SK-N-SH (cell line): ENCODE measurements around the gene IGDCC3. TPM values are rescaled to one million over a fixed set of nuclear protein-coding genes. Genes with fewer than 3 reads are reported as not detected.

ENCODE experiments used
- CTCF ChIA-PET: fragments of 300-600, 350-600 bp; formaldehyde crosslinking; extraction: SDS; loops from one replicate; lab custom pipeline; 2021; lab: Yijun Ruan, JAX
- POLR2A ChIA-PET: fragments of 350-600 bp; sonication (Branson Sonifier 250); formaldehyde crosslinking; extraction: SDS; loops from one replicate; lab custom pipeline; 2020; ENCODE audit warnings: antibody characterized with exemption, inconsistent platforms; lab: Yijun Ruan, JAX
- DNase-seq: peaks from one replicate; pipeline ENCODE4 v3.0.0; 2012
- H2AFZ ChIP-seq: fragments of 200-600 bp; sonication (generic); 2 replicates; pipeline ENCODE4 v1.8.1; 2016; ENCODE audit warnings: antibody characterized with exemption, mild to moderate bottlenecking, low read depth
- H3F3A ChIP-seq: fragments of 200-600 bp; sonication (generic); replicated peaks from 2 replicates; pipeline ENCODE3; 2016; ENCODE audit warnings: antibody characterized with exemption, mild to moderate bottlenecking; ENCODE audit not compliant: insufficient read depth
- H3K27ac ChIP-seq, 2 experiments: fragments of 200-500 bp in 1 of 2; fragments of 200-600 bp in 1 of 2; sonication (Bioruptor generic) in 1 of 2; sonication (generic), shearing (Covaris generic) in 1 of 2; 2 replicates each; pipeline versions ENCODE4 v1.5.1 to v1.6.1; 2014 to 2016; ENCODE audit warnings: low read depth in 2 of 2, inconsistent platforms in 1 of 2, low read length in 1 of 2, mild to moderate bottlenecking in 1 of 2, mixed read lengths in 1 of 2
- H3K27me3 ChIP-seq: fragments of 200-600 bp; sonication (generic), shearing (Covaris generic); 2 replicates; pipeline ENCODE4 v1.6.1; 2016; ENCODE audit warnings: mixed run types; ENCODE audit not compliant: insufficient read depth
- H3K36me3 ChIP-seq, 2 experiments: fragments of 200-500 bp in 1 of 2; fragments of 200-600 bp in 1 of 2; sonication (Bioruptor generic) in 1 of 2; sonication (generic) in 1 of 2; replicated peaks in 1 of 2; 2 replicates each; pipeline versions ENCODE3 to v1.5.1; 2014 to 2016; ENCODE audit warnings: low read length in 1 of 2, mild to moderate bottlenecking in 1 of 2; ENCODE audit not compliant: insufficient read depth in 2 of 2, control insufficient read depth in 1 of 2
- H3K4me1 ChIP-seq, 2 experiments: fragments of 200-500 bp in 1 of 2; fragments of 200-600 bp in 1 of 2; sonication (Bioruptor generic) in 1 of 2; sonication (generic), shearing (Covaris generic) in 1 of 2; 2 replicates each; pipeline versions ENCODE4 v1.5.1 to v1.6.1; 2014 to 2016; ENCODE audit warnings: low read depth in 1 of 2, low read length in 1 of 2, mixed run types in 1 of 2; ENCODE audit not compliant: insufficient read depth in 2 of 2, control insufficient read depth in 1 of 2
- H3K4me2 ChIP-seq: fragments of 200-600 bp; sonication (generic), shearing (Covaris generic); 2 replicates; pipeline ENCODE4 v1.6.1; 2017; ENCODE audit warnings: mixed run types
- H3K4me3 ChIP-seq, 2 experiments: fragments of 200-500 bp in 1 of 2; fragments of 200-600 bp in 1 of 2; sonication (Bioruptor generic) in 1 of 2; sonication (generic), shearing (Covaris generic) in 1 of 2; 2 replicates each; pipeline versions ENCODE4 v1.5.1 to v1.8.1; 2014 to 2016; ENCODE audit warnings: low read depth in 2 of 2, inconsistent platforms in 1 of 2, low read length in 1 of 2, mild to moderate bottlenecking in 1 of 2, mixed read lengths in 1 of 2, moderate library complexity in 1 of 2
- H3K79me2 ChIP-seq: fragments of 200-600 bp; sonication (generic); 2 replicates; pipeline ENCODE4 v1.8.1; 2017; ENCODE audit warnings: mild to moderate bottlenecking; ENCODE audit not compliant: insufficient read depth
- H3K9ac ChIP-seq: fragments of 200-600 bp; sonication (generic); 2 replicates; pipeline ENCODE4 v1.6.1; 2017; ENCODE audit warnings: mixed run types
- H3K9me2 ChIP-seq: fragments of 200-600 bp; sonication (generic); 2 replicates; pipeline ENCODE4 v1.6.1; 2017; ENCODE audit warnings: mixed run types
- H3K9me3 ChIP-seq: fragments of 200-600 bp; sonication (generic); 2 replicates; pipeline ENCODE4 v1.6.1; 2017; ENCODE audit warnings: mixed run types, mild to moderate bottlenecking, moderate library complexity
- H4K20me1 ChIP-seq: fragments of 200-600 bp; sonication (generic); 2 replicates; pipeline ENCODE4 v1.6.1; 2017; ENCODE audit warnings: mild to moderate bottlenecking, mixed run types; ENCODE audit not compliant: insufficient read depth
- EP300 ChIP-seq, 2 experiments: IDR thresholded peaks; 2 replicates each; pipeline versions ENCODE4 v1.4.0 to v1.6.1; 2012; ENCODE audit warnings: borderline replicate concordance in 1 of 2, low read depth in 1 of 2, low read length in 1 of 2
- EZH2phosphoT487 ChIP-seq: fragments of 200-600 bp; sonication (generic); IDR thresholded peaks from 2 replicates; pipeline ENCODE4 v1.6.1; 2017; ENCODE audit warnings: low read depth, mixed run types, mild to moderate bottlenecking, antibody characterized with exemption, moderate library complexity, borderline replicate concordance
- FOSL2 ChIP-seq: IDR thresholded peaks from 2 replicates; pipeline ENCODE4 v1.4.0; 2012; ENCODE audit warnings: low read depth, mild to moderate bottlenecking, moderate library complexity, borderline replicate concordance
- FOXJ3 ChIP-seq: sonication (generic); formaldehyde crosslinking; IDR thresholded peaks from 2 replicates; pipeline ENCODE4 v1.5.1; 2020; ENCODE audit warnings: mild to moderate bottlenecking, missing genetic modification reagents
- GABPA ChIP-seq: IDR thresholded peaks from 2 replicates; pipeline ENCODE4 v1.4.0; 2012; ENCODE audit warnings: low read depth, mild to moderate bottlenecking
- GATA2 ChIP-seq: sonication (generic); formaldehyde crosslinking; IDR thresholded peaks from 2 replicates; pipeline ENCODE4 v1.5.0; 2020; ENCODE audit warnings: mild to moderate bottlenecking, missing genetic modification reagents
- JUND ChIP-seq: IDR thresholded peaks from 2 replicates; pipeline ENCODE4 v1.4.0; 2012
- NFIC ChIP-seq: IDR thresholded peaks from 2 replicates; pipeline ENCODE4 v1.4.0; 2012; ENCODE audit warnings: borderline replicate concordance
- POLR2AphosphoS5 ChIP-seq: IDR thresholded peaks from 2 replicates; pipeline ENCODE4 v1.6.1; 2012; ENCODE audit warnings: low read depth, low read length
- RAD21 ChIP-seq: IDR thresholded peaks from 2 replicates; pipeline ENCODE4 v1.6.1; 2012; ENCODE audit warnings: mild to moderate bottlenecking, low read length
- RCOR1 ChIP-seq: fragments of 150-350 bp; IDR thresholded peaks from 2 replicates; pipeline ENCODE4 v1.6.1; 2017; ENCODE audit warnings: antibody characterized with exemption, low read length
- RFX5 ChIP-seq: IDR thresholded peaks from 2 replicates; pipeline ENCODE4 v1.6.1; 2012; ENCODE audit warnings: mild to moderate bottlenecking, improper control_type of control experiment, low read length
- SMC3 ChIP-seq: IDR thresholded peaks from 2 replicates; pipeline ENCODE4 v1.6.1; 2012; ENCODE audit warnings: low read depth, low read length, improper control_type of control experiment
- TAF1 ChIP-seq: IDR thresholded peaks from 2 replicates; pipeline ENCODE4 v1.6.1; 2012; ENCODE audit warnings: low read depth, mild to moderate bottlenecking, low read length, moderate library complexity, borderline replicate concordance
- WGBS: methylation state at CpG from one replicate; pipeline ENCODE4 v1.1.6; 2017; ENCODE audit warnings: low lambda C conversion rate; 5-methylcytosine and 5-hydroxymethylcytosine counted together
- polyA plus RNA-seq, 3 experiments: library from polyadenylated mRNA; depleted of rRNA; stranded (reverse); fragments of >200 nt; gene quantifications; 2 replicates each; pipeline ENCODE4 v1.2.3, GENCODE V29; 2012
- TF ChIP-seq, protein P1 (sequence below): IDR thresholded peaks from 2 replicates; pipeline ENCODE4 v1.4.0; 2012; ENCODE audit warnings: low read depth
- TF ChIP-seq, protein P2 (sequence below): fragments of 150-350 bp; IDR thresholded peaks from 2 replicates; pipeline ENCODE4 v1.6.1; 2016; ENCODE audit warnings: mild to moderate bottlenecking, low read depth, low read length
- TF ChIP-seq, protein P3 (sequence below): IDR thresholded peaks from 2 replicates; pipeline ENCODE4; 2012
- TF ChIP-seq, protein P4 (sequence below): IDR thresholded peaks from 2 replicates; pipeline ENCODE4 v1.6.1; 2012; ENCODE audit warnings: mild to moderate bottlenecking, low read depth, low read length, moderate library complexity
- TF ChIP-seq, protein P5 (sequence below): IDR thresholded peaks from 2 replicates; pipeline ENCODE4 v1.4.0; 2012; ENCODE audit warnings: low read depth, borderline replicate concordance

Gene IGDCC3
- polyA plus RNA-seq, 1 of the 3 experiments (the other 2 are of a cell fraction), result 0.43 TPM

DNA sequence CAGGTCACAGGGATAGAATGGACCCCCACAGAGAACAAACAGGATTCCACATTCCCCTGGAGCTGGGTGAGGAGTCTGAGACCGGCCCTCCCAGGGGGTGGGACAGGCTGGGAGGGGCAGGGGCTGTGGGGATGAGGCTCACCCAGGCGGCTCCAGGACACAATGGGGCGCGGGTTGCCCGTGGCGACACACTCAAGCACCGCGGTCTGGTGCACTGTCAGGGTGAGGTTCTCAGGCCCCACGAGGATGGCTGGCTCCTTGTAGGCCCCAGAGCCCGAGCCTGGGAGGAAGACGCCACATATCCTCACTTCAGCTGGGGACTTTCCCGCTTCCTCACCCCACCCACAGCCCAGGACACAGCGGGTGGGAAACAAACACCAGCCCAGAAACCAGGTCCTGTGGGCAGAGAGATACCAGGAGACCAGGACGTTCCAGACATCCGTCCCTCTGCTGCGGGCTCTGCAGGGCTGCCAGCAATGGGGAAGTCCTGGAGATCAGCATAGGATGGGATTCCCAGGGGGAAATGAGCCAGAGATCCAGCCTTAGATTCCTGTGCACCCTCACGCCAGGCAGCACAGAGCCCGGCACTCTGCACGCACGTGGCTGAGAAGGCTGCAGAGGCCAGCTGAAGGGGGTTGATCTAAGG is 43.1 kb downstream of the IGDCC3 start:
- WGBS, result 78% methylated on average over 17 of the region's 20 CpGs
- TF ChIP-seq POLR2AphosphoS5, result no peak
- TF ChIP-seq TAF1, result no peak
- TF ChIP-seq, protein P1, sequence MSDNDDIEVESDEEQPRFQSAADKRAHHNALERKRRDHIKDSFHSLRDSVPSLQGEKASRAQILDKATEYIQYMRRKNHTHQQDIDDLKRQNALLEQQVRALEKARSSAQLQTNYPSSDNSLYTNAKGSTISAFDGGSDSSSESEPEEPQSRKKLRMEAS, result no peak
- peak; percentile 72 for TF ChIP-seq RCOR1
- TF ChIP-seq, protein P2, sequence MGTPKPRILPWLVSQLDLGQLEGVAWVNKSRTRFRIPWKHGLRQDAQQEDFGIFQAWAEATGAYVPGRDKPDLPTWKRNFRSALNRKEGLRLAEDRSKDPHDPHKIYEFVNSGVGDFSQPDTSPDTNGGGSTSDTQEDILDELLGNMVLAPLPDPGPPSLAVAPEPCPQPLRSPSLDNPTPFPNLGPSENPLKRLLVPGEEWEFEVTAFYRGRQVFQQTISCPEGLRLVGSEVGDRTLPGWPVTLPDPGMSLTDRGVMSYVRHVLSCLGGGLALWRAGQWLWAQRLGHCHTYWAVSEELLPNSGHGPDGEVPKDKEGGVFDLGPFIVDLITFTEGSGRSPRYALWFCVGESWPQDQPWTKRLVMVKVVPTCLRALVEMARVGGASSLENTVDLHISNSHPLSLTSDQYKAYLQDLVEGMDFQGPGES, result no peak
- TF ChIP-seq GATA2 (CRISPR knock-in tag), result 0 out of 2 replicates have a peak, but pooled peaks have one; percentile 28
- TF ChIP-seq JUND, result no peak
- TF ChIP-seq EP300 (IDR thresholded peaks at IDR 0.05; ENCODE audit: borderline replicate concordance in 1 of 2, low read depth in 1 of 2, low read length in 1 of 2), result peak in 1 of 2 experiments; percentile 43; a peak in 1 of 4 replicates
- no peak for TF ChIP-seq SMC3

DNA sequence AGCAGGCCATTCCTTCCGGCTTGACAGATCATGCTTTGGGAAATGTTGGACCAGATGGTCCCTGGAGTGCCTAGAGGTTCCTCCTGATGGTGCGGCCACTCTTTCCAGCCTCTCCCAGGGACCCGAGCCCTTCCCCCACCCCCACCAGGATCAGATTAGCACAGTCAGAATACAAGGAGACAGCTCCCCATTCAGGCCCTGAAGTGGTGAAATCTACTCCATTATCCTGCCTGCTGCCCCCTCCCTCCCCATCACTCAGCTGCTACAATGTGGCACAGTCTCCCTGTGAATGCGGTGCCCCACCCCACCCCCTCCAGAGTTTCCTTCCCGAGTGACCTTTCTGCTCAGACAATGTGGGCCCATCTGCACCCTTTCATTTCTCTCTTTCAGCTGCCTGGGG is 43.9 kb downstream of the IGDCC3 start:
- Histone ChIP-seq H3K36me3 (no peaks in the 10 kb centered on the region), H3K9me3 (no peaks in the 10 kb centered on the region), H3K9ac (no peak overlapping the region), H3K27ac (no peak overlapping the region), H3K27me3 (no peaks in the 10 kb centered on the region), H3K4me2 (no peak overlapping the region), H3K4me1 (peaks cover 0 to 35% of the 10 kb centered on the region in 2 experiments; a peak in 1 of 4 replicates), H3F3A (no peaks in the 10 kb centered on the region), H3K4me3 (no peak overlapping the region), H3K79me2 (no peaks in the 10 kb centered on the region), H2AFZ (no peak overlapping the region), H3K9me2 (no peaks in the 10 kb centered on the region), H4K20me1 (no peaks in the 10 kb centered on the region)
- ChIA-PET CTCF (interaction anchor here (0.7 to 7.7 kb wide), 5 partner anchors 8 to 52 kb away, joined by 3 to 57 read pairs (median 3); no protein-coding TSS in a partner anchor), POLR2A (interaction anchor here (1.2 kb wide), 1 partner anchor 8 kb away, joined by 3 read pairs; no protein-coding TSS in a partner anchor)
- 80% methylated on average over 5 of the region's 5 CpGs for WGBS
- peak; percentile 32 for DNase-seq
- TF ChIP-seq, protein P3, sequence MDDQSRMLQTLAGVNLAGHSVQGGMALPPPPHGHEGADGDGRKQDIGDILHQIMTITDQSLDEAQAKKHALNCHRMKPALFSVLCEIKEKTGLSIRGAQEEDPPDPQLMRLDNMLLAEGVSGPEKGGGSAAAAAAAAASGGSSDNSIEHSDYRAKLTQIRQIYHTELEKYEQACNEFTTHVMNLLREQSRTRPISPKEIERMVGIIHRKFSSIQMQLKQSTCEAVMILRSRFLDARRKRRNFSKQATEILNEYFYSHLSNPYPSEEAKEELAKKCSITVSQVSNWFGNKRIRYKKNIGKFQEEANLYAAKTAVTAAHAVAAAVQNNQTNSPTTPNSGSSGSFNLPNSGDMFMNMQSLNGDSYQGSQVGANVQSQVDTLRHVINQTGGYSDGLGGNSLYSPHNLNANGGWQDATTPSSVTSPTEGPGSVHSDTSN, result no peak
- TF ChIP-seq, protein P4, sequence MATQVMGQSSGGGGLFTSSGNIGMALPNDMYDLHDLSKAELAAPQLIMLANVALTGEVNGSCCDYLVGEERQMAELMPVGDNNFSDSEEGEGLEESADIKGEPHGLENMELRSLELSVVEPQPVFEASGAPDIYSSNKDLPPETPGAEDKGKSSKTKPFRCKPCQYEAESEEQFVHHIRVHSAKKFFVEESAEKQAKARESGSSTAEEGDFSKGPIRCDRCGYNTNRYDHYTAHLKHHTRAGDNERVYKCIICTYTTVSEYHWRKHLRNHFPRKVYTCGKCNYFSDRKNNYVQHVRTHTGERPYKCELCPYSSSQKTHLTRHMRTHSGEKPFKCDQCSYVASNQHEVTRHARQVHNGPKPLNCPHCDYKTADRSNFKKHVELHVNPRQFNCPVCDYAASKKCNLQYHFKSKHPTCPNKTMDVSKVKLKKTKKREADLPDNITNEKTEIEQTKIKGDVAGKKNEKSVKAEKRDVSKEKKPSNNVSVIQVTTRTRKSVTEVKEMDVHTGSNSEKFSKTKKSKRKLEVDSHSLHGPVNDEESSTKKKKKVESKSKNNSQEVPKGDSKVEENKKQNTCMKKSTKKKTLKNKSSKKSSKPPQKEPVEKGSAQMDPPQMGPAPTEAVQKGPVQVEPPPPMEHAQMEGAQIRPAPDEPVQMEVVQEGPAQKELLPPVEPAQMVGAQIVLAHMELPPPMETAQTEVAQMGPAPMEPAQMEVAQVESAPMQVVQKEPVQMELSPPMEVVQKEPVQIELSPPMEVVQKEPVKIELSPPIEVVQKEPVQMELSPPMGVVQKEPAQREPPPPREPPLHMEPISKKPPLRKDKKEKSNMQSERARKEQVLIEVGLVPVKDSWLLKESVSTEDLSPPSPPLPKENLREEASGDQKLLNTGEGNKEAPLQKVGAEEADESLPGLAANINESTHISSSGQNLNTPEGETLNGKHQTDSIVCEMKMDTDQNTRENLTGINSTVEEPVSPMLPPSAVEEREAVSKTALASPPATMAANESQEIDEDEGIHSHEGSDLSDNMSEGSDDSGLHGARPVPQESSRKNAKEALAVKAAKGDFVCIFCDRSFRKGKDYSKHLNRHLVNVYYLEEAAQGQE, result no peak
- TF ChIP-seq, protein P1, result no peak
- no peak for TF ChIP-seq FOSL2
- TF ChIP-seq GATA2 (CRISPR knock-in tag), result no peak
- TF ChIP-seq JUND, result no peak
- no peak for TF ChIP-seq RAD21
- TF ChIP-seq NFIC, result no peak
- TF ChIP-seq, protein P5, sequence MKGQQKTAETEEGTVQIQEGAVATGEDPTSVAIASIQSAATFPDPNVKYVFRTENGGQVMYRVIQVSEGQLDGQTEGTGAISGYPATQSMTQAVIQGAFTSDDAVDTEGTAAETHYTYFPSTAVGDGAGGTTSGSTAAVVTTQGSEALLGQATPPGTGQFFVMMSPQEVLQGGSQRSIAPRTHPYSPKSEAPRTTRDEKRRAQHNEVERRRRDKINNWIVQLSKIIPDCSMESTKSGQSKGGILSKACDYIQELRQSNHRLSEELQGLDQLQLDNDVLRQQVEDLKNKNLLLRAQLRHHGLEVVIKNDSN, result no peak
- no peak for TF ChIP-seq RCOR1
- TF ChIP-seq EZH2phosphoT487, result no peak
- TF ChIP-seq GABPA, result no peak
- no peak for TF ChIP-seq EP300 (IDR thresholded peaks at IDR 0.05; ENCODE audit: borderline replicate concordance in 1 of 2, low read depth in 1 of 2, low read length in 1 of 2)
- no peak for TF ChIP-seq RFX5
- TF ChIP-seq FOXJ3, result no peak

More for the DNA sequence above, 43.1 kb downstream of the IGDCC3 start:
- Histone ChIP-seq H3K36me3 (no peaks in the 10 kb centered on the region), H3F3A (no peaks in the 10 kb centered on the region), H3K27me3 (no peaks in the 10 kb centered on the region), H3K9ac (no peak overlapping the region), H3K9me3 (no peaks in the 10 kb centered on the region), H3K9me2 (no peaks in the 10 kb centered on the region), H2AFZ (no peak overlapping the region), H3K4me2 (no peak overlapping the region), H3K27ac (no peak overlapping the region), H3K4me3 (no peak overlapping the region), H4K20me1 (no peaks in the 10 kb centered on the region), H3K79me2 (no peaks in the 10 kb centered on the region), H3K4me1 (peaks cover 0 to 37% of the 10 kb centered on the region in 2 experiments; a peak in 1 of 4 replicates)
- CTCF ChIA-PET, result interaction anchor here (1.0 to 7.7 kb wide), 5 partner anchors 9 to 51 kb away, joined by 3 to 57 read pairs (median 4); no protein-coding TSS in a partner anchor
- POLR2A ChIA-PET, result interaction anchor here (1.2 kb wide), 1 partner anchor 9 kb away, joined by 3 read pairs; no protein-coding TSS in a partner anchor
- DNase-seq, result peak; percentile 78
